Nephron progenitor cell (in vitro differentiated cells): ENCODE measurements around the gene PSAPL1.
A peak's percentile ranks its signal among the peaks of the same experiment; 100 is the strongest.

Experiments
- DNase-seq: peaks from one replicate; pipeline ENCODE4 v3.0.0; 2021
- H3K27ac Mint-ChIP-seq: 2 replicates; pipeline ENCODE4 v1.8.0; 2021; ENCODE audit warnings: mild to moderate bottlenecking, moderate library complexity, mixed read lengths
- H3K27me3 Mint-ChIP-seq: 2 replicates; pipeline ENCODE4 v1.8.0; 2021; ENCODE audit warnings: mild to moderate bottlenecking, low read depth, mixed read lengths; ENCODE audit not compliant: poor library complexity
- H3K36me3 Mint-ChIP-seq: 2 replicates; pipeline ENCODE4 v1.8.0; 2021; ENCODE audit warnings: low read depth, mixed read lengths
- H3K4me1 Mint-ChIP-seq: 2 replicates; pipeline ENCODE4 v1.8.0; 2021; ENCODE audit warnings: mixed read lengths
- H3K4me3 Mint-ChIP-seq: 2 replicates; pipeline ENCODE4 v1.8.0; 2021; ENCODE audit warnings: mild to moderate bottlenecking, moderate library complexity, mixed read lengths
- H3K9me3 Mint-ChIP-seq: 2 replicates; pipeline ENCODE4 v1.8.0; 2021; ENCODE audit warnings: mild to moderate bottlenecking, moderate library complexity, mixed read lengths
- CTCF ChIP-seq: fragments of 200-600 bp; sonication (generic); IDR thresholded peaks from 2 replicates; pipeline ENCODE4 v1.5.0; 2021; ENCODE audit warnings: antibody characterized with exemption

The PSAPL1 gene

GRCh38 chr4:7384929-7385890 lies 49.5 kb downstream of the PSAPL1 start:
- peaks cover 10% of the 10 kb centered on the region for H3K27me3 Mint-ChIP-seq
- H3K36me3 Mint-ChIP-seq: no peaks in the 10 kb centered on the region
- H3K4me3 Mint-ChIP-seq: no peak overlapping the region
- peaks cover 41% of the 10 kb centered on the region for H3K4me1 Mint-ChIP-seq
- H3K9me3 Mint-ChIP-seq: no peaks in the 10 kb centered on the region
- DNase-seq: no peak
- H3K27ac Mint-ChIP-seq: no peak overlapping the region
- TF ChIP-seq CTCF: no peak

- Mint-ChIP-seq H3K9me3 (no peaks in the 10 kb centered on the region), H3K4me3 (no peak overlapping the region), H3K4me1 (peaks cover 32% of the 10 kb centered on the region), H3K27me3 (peaks cover 10% of the 10 kb centered on the region), H3K27ac (peak overlapping the region; percentile 14), H3K36me3 (no peaks in the 10 kb centered on the region)
- no peak for DNase-seq
- no peak for TF ChIP-seq CTCF
Observed at GRCh38 chr4:7384003-7384928, 50.5 kb downstream of the PSAPL1 start.

GRCh38 chr4:7383266-7383665 lies 51.5 kb downstream of the PSAPL1 start:
- Mint-ChIP-seq H3K27ac (no peak overlapping the region), H3K27me3 (peaks cover 10% of the 10 kb centered on the region), H3K4me3 (no peak overlapping the region), H3K4me1 (peaks cover 31% of the 10 kb centered on the region), H3K9me3 (no peaks in the 10 kb centered on the region), H3K36me3 (no peaks in the 10 kb centered on the region)
- no peak for TF ChIP-seq CTCF
- no peak for DNase-seq

- Mint-ChIP-seq H3K9me3 (peaks cover under 1% of the 10 kb centered on the region), H3K27ac (peak overlapping the region; percentile 32), H3K4me1 (peaks cover 31% of the 10 kb centered on the region), H3K36me3 (no peaks in the 10 kb centered on the region), H3K27me3 (peaks cover 10% of the 10 kb centered on the region), H3K4me3 (no peak overlapping the region)
- no peak for DNase-seq
- no peak for TF ChIP-seq CTCF
Observed at GRCh38 chr4:7382634-7383014, 52.1 kb downstream of the PSAPL1 start.

GRCh38 chr4:7381890-7382633 lies 52.7 kb downstream of the PSAPL1 start:
- no peak for TF ChIP-seq CTCF
- peaks cover 10% of the 10 kb centered on the region for H3K27me3 Mint-ChIP-seq
- no peaks in the 10 kb centered on the region for H3K36me3 Mint-ChIP-seq
- peaks cover 31% of the 10 kb centered on the region for H3K4me1 Mint-ChIP-seq
- peak overlapping the region; percentile 32 for H3K27ac Mint-ChIP-seq
- no peak overlapping the region for H3K4me3 Mint-ChIP-seq
- DNase-seq: no peak
- H3K9me3 Mint-ChIP-seq: peaks cover 4% of the 10 kb centered on the region
